Fibroblast of lung (primary cell): Measurements from ENCODE around the gene UBE2K.

Experiments used
- EZH2 ChIP-seq: IDR thresholded peaks from 2 replicates; pipeline ENCODE4 v1.5.1; 2012; ENCODE audit warnings: low read length, control low read depth, mild to moderate bottlenecking; ENCODE audit errors: missing control alignments
- TF ChIP-seq, protein P1 (sequence below), 2 donors: IDR thresholded peaks in 1 of 2; conservative IDR thresholded peaks in 1 of 2; 1 replicate in 1 of 2; 2 replicates in 1 of 2; pipeline ENCODE4 v1.5.1; 2011 to 2012; ENCODE audit warnings: low read length in 2 of 2, control low read depth in 1 of 2, inconsistent platforms in 1 of 2, low read depth in 1 of 2, mild to moderate bottlenecking in 1 of 2

- TF ChIP-seq, protein P1, sequence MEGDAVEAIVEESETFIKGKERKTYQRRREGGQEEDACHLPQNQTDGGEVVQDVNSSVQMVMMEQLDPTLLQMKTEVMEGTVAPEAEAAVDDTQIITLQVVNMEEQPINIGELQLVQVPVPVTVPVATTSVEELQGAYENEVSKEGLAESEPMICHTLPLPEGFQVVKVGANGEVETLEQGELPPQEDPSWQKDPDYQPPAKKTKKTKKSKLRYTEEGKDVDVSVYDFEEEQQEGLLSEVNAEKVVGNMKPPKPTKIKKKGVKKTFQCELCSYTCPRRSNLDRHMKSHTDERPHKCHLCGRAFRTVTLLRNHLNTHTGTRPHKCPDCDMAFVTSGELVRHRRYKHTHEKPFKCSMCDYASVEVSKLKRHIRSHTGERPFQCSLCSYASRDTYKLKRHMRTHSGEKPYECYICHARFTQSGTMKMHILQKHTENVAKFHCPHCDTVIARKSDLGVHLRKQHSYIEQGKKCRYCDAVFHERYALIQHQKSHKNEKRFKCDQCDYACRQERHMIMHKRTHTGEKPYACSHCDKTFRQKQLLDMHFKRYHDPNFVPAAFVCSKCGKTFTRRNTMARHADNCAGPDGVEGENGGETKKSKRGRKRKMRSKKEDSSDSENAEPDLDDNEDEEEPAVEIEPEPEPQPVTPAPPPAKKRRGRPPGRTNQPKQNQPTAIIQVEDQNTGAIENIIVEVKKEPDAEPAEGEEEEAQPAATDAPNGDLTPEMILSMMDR (conservative IDR thresholded peaks at IDR 0.05 in 1 of 2, IDR thresholded peaks at IDR 0.05 in 1 of 2; ENCODE audit: low read depth in 1 of 2, low read length in 2 of 2) = no peak
- no peak for TF ChIP-seq EZH2
These were observed 124.0 kb downstream of the UBE2K start for GRCh38 chr4:39821951-39822350.
